ENCODE measurements around the gene APOL1. TPM values are rescaled to one million over a fixed set of nuclear protein-coding genes. Genes with fewer than 3 reads are reported as not detected.

APOL1 gene
- total and polyA plus RNA-seq, 10 of the 15 experiments (the other 5 are each of a cell fraction or from before 2014, with no cell fraction given), result 9.0 to 42.0 (median 17.6) TPM

DNA sequence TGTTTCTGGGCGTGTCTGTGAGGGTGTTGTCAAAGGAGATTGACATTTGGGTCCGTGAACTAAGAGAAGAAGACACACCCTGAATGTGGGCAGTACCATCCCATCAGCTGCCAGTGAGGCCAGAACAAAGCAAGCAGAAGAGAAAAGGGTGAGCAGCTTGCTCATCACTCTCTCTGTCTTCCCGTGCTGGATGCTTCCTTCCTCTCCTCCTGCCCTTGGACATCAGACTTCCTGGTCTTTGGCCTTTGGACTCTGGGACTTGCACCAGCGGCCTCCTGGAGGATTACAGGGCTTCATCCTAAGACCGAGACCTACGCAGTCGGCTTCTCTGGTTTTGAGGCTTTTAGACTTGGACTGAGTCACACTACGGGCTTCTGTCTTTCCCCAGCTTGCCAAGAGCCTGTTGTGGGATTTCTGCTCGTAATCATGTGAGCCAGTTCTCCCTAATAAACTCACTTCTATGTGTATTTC is 32.4 kb upstream of the APOL1 start:
- DNase-seq (ENCODE audit: low read depth, low spot score) (no peak), ATAC-seq (peak; percentile 44; the same call in 1 of the 3 replicates), FAIRE-seq (peak; percentile 18)
- no TSS peak for BruUV-seq (replicated peaks)
- WGBS (ENCODE audit: insufficient coverage, insufficient replicate concordance, low lambda C conversion rate, missing lambda C conversion rate), result 41% methylated on average over 9 of the region's 9 CpGs
- Histone ChIP-seq H3K4me2 (ENCODE audit: control insufficient read depth, insufficient read depth) (no peak overlapping the region), H2AFZ (ENCODE audit: control insufficient read depth, low read depth, low read length) (no peak overlapping the region), H3K27ac (ENCODE audit: control insufficient read depth, insufficient read depth) (no peak overlapping the region), H3K36me3 (ENCODE audit: control insufficient read depth in 2 of 2, insufficient read depth in 2 of 2, low read length in 1 of 2) (no peaks in the 10 kb centered on the region), H3K9ac (ENCODE audit: control insufficient read depth, insufficient read depth, low read length) (no peak overlapping the region), H3K4me3 (no peak overlapping the region), H3K9me3 (replicated peaks; ENCODE audit: control insufficient read depth, insufficient read depth, low read length) (no peaks in the 10 kb centered on the region), H3K4me1 (ENCODE audit: control insufficient read depth, insufficient read depth, low read length) (no peaks in the 10 kb centered on the region), H4K20me1 (ENCODE audit: control insufficient read depth, insufficient read depth) (no peaks in the 10 kb centered on the region), H3K27me3 (replicated peaks in 1 of 2; ENCODE audit: control insufficient read depth in 2 of 2, insufficient read depth in 2 of 2, low read length in 1 of 2) (no peaks in the 10 kb centered on the region), H3K79me2 (ENCODE audit: control insufficient read depth, insufficient read depth, low read length) (no peaks in the 10 kb centered on the region)
- in situ Hi-C loops (cut with MboI), result no loop called here
- intact Hi-C loops (cut with micrococcal nuclease; ENCODE audit: unreplicated experiment), result no loop called here
- TF ChIP-seq, protein P1, sequence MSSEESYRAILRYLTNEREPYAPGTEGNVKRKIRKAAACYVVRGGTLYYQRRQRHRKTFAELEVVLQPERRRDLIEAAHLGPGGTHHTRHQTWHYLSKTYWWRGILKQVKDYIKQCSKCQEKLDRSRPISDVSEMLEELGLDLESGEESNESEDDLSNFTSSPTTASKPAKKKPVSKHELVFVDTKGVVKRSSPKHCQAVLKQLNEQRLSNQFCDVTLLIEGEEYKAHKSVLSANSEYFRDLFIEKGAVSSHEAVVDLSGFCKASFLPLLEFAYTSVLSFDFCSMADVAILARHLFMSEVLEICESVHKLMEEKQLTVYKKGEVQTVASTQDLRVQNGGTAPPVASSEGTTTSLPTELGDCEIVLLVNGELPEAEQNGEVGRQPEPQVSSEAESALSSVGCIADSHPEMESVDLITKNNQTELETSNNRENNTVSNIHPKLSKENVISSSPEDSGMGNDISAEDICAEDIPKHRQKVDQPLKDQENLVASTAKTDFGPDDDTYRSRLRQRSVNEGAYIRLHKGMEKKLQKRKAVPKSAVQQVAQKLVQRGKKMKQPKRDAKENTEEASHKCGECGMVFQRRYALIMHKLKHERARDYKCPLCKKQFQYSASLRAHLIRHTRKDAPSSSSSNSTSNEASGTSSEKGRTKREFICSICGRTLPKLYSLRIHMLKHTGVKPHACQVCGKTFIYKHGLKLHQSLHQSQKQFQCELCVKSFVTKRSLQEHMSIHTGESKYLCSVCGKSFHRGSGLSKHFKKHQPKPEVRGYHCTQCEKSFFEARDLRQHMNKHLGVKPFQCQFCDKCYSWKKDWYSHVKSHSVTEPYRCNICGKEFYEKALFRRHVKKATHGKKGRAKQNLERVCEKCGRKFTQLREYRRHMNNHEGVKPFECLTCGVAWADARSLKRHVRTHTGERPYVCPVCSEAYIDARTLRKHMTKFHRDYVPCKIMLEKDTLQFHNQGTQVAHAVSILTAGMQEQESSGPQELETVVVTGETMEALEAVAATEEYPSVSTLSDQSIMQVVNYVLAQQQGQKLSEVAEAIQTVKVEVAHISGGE (CRISPR knock-in tag; IDR thresholded peaks at IDR 0.05), result no peak
- no peak for TF ChIP-seq IKZF1 (conservative IDR thresholded peaks at IDR 0.05)
- TF ChIP-seq, protein P2, sequence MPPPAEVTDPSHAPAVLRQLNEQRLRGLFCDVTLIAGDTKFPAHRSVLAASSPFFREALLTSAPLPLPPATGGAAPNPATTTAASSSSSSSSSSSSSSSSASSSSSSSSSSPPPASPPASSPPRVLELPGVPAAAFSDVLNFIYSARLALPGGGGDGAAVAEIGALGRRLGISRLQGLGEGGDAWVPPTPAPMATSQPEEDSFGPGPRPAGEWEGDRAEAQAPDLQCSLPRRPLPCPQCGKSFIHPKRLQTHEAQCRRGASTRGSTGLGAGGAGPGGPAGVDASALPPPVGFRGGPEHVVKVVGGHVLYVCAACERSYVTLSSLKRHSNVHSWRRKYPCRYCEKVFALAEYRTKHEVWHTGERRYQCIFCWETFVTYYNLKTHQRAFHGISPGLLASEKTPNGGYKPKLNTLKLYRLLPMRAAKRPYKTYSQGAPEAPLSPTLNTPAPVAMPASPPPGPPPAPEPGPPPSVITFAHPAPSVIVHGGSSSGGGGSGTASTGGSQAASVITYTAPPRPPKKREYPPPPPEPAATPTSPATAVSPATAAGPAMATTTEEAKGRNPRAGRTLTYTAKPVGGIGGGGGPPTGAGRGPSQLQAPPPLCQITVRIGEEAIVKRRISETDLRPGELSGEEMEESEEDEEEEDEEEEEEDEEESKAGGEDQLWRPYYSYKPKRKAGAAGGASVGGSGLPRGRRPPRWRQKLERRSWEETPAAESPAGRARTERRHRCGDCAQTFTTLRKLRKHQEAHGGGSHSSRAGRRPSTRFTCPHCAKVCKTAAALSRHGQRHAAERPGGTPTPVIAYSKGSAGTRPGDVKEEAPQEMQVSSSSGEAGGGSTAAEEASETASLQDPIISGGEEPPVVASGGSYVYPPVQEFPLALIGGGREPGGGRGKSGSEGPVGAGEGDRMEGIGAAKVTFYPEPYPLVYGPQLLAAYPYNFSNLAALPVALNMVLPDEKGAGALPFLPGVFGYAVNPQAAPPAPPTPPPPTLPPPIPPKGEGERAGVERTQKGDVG (CRISPR knock-in tag; IDR thresholded peaks at IDR 0.05), result no peak
- no peak for TF ChIP-seq PML (IDR thresholded peaks at IDR 0.05; ENCODE audit: low read length)
- no peak for TF ChIP-seq ETV6 (conservative IDR thresholded peaks at IDR 0.05 in 1 of 2, IDR thresholded peaks at IDR 0.05 in 1 of 2; ENCODE audit: borderline replicate concordance in 1 of 2, low read depth in 1 of 2)
- POLR2A ChIA-PET, result no interaction called here
- CTCF ChIA-PET, result interaction anchor here (0.6 to 4.0 kb wide), 13 partner anchors 9 to 266 kb away, joined by 3 to 32 read pairs (median 4); partner anchors contain the start of gene APOL1
- RAD21 ChIA-PET (ENCODE audit: unreplicated experiment), result interaction anchor here (2.0 to 2.2 kb wide), 2 partner anchors 24 to 26 kb away, joined by 5 to 8 read pairs; no protein-coding TSS in a partner anchor
- SMC1A ChIA-PET (ENCODE audit: uncharacterized antibody, unreplicated experiment), result interaction anchor here (0.7 to 1.3 kb wide), 8 partner anchors 9 to 221 kb away, joined by 3 to 9 read pairs (median 4); partner anchors contain the start of gene APOL2
